ENCODE data around the gene CIAO2A.

DNA sequence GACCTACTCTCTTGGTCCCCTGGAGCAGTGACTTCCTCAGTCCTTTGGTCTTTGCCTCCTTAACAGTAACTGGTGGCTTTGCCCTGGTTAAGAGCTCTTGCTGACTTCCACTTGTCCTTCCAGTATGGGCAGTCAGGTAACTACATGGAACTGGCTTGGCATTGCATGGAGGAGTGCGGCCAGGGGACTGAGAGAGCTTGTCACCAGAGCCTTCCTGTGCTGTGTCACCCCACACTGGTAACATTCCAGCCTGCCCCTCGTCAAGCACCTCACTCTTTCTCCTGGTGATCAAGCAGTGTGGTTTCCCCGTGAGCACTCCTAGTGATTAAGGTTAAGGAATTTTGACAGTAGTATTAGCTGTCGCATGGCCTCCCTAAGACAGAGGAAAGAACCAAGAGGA is 38.6 kb upstream of the CIAO2A start:
- TF ChIP-seq, protein P1, sequence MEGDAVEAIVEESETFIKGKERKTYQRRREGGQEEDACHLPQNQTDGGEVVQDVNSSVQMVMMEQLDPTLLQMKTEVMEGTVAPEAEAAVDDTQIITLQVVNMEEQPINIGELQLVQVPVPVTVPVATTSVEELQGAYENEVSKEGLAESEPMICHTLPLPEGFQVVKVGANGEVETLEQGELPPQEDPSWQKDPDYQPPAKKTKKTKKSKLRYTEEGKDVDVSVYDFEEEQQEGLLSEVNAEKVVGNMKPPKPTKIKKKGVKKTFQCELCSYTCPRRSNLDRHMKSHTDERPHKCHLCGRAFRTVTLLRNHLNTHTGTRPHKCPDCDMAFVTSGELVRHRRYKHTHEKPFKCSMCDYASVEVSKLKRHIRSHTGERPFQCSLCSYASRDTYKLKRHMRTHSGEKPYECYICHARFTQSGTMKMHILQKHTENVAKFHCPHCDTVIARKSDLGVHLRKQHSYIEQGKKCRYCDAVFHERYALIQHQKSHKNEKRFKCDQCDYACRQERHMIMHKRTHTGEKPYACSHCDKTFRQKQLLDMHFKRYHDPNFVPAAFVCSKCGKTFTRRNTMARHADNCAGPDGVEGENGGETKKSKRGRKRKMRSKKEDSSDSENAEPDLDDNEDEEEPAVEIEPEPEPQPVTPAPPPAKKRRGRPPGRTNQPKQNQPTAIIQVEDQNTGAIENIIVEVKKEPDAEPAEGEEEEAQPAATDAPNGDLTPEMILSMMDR (IDR thresholded peaks at IDR 0.05), result no peak
- TF ChIP-seq ZFX (IDR thresholded peaks at IDR 0.05; ENCODE audit: borderline replicate concordance), result no peak
